NCI-H2029 treated with DMSO at 0.1 percent for 48 hours (cell line): ENCODE measurements around the gene CDADC1.
"Not testable (repeated sequence)": the region's sequence is repeated elsewhere in the genome, so short reads cannot be mapped to it uniquely, and the experiment has no call there.

Source experiments
- DNase-seq: peaks from one replicate; lab custom pipeline; 2025; lab: John Stamatoyannopoulos, UW

CDADC1 gene

GRCh38 chr13:49238621-49239020 is 9.1 kb upstream of the CDADC1 start:
- no peak for DNase-seq

DNA sequence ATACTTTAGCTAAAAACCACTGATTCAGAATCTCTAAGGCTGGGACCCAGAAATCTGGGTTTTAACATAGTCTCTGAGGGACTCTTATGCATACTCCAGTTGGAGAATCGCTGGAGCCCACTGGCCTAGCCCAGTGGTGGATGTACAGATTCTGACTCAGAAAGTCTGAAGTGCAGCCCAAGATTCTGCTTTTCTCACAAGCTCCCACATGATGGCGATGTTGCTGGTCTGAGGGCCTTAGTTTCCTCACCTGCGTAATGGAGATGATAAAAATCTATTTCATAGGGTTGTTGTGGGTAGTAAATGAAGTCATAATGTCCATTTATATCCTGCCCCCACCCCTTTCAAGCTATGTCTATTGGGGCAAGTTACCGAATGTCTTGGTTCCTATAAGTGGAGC is 7.7 kb upstream of the CDADC1 start:
- DNase-seq: no peak

- DNase-seq: no peak
Observed at GRCh38 chr13:49241296-49241695, 6.4 kb upstream of the CDADC1 start.

DNA sequence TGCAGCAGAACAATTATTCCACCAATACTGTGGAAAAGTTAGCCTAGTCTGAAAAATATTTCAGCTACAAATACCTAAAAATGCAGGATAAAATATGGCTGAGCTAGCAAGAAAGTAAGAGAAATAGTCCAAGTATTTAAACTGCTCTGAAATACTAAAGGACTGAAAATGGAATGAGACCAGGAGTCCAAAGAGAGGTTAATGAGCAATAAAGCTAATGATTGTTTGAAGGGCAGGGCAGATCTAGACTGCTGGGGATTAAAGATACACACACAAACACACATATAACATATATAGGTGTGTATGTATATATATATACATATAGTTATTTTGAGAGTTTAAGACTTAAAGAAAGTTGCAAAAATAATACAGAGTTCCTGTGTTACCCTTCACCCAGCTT is 2.6 kb upstream of the CDADC1 start:
- no peak for DNase-seq

- no peak for DNase-seq
Observed at GRCh38 chr13:49246850-49247642, 679 bp upstream of the CDADC1 start.

- DNase-seq: no peak
Observed at GRCh38 chr13:49248622-49249002, 887 bp downstream of the CDADC1 start.

DNA sequence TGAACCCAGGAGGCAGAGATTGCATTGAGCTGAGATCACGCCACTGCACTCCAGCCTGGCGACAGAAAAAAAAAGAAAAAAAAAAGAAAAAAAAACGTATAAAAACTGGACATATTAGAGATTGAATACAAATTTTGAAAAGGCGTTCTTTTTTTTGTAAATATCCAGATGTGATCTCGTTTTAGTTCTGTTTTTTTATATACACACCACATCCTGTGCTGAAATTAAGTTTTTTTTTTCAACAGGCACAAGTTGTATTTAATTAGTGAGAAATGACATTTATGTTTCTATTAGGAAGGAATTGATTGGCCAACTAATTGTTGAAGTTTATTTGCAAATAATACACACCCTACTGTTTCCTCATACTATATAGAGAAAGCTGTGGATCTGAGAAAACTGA is 3.6 kb downstream of the CDADC1 start:
- no peak for DNase-seq

DNA sequence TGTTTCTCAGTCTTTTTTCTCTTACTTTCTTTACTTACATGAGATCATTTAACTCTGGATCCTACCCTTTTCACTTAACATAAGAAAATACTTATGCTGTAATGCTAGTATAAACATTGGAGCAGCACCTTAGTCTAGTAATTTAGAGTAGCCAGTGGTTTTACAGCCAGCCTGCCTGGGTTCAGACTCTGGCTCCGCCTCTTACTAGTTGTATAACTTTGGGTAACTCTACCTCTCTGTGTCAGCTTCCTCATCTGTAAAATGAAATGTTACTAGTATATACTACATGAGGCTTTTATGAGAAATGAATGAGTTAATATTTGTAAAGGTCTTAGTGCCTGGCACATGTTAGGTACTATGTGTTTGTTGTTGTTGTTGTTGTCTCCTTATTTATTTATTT is 5.6 kb downstream of the CDADC1 start:
- no peak for DNase-seq

DNA sequence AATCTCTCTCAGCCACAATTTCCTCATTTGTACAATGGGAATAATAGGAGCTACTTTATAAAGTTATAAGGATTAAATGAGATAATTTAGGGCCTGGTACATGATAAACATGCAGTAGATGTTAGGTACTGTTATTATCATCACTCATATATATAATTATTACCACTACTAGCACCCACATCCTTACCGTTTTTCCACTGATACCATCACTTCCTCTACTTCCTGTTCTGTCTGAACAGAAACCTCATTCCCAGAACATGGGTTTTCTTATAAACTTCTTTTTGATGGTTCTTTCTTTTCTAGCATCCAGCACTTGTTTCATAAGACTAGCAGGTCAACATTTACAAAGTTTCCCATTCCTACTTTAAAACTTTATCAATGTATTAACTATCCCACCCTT is 6.3 kb downstream of the CDADC1 start:
- no peak for DNase-seq

- DNase-seq: no peak
Observed at GRCh38 chr13:49256841-49257240, 9.1 kb downstream of the CDADC1 start.

DNA sequence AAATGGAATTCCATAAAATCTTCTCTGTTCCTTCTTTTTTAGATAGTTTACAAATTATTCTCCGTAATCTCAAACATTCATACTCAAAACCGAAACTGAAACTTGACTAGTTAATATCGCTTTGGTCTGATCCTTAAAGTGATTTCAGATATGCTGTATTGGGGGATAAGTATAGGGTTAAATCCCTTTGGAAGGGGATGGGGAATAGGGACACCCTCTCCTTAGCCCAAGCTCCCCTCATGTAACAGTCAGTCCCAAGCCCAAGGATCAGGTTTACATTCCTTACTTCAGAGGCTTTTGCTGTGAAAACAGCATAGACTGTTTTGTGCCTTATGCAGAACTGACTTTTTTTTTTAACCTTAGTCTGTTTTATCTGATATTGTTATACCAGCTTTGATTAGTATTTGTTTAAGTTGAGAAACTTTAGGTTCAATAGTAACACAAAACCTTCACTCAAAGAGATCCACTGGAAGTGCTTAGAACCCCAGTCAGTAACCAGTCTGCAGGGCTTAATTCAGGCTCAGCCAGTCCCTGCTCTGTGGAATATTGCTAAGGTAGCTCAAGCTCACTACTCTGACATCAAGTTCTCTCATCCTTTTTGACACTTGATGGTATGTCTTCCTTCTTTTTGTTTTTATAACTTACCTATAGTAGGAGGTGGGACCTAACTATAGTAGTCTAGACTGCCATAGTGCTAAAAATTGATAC is 10.5 kb downstream of the CDADC1 start:
- no peak for DNase-seq

GRCh38 chr13:49259586-49259985 is 11.9 kb downstream of the CDADC1 start:
- no peak for DNase-seq

GRCh38 chr13:49262634-49263033 is 14.9 kb downstream of the CDADC1 start:
- no peak for DNase-seq

GRCh38 chr13:49265822-49266221 is 18.1 kb downstream of the CDADC1 start:
- DNase-seq: no peak

DNA sequence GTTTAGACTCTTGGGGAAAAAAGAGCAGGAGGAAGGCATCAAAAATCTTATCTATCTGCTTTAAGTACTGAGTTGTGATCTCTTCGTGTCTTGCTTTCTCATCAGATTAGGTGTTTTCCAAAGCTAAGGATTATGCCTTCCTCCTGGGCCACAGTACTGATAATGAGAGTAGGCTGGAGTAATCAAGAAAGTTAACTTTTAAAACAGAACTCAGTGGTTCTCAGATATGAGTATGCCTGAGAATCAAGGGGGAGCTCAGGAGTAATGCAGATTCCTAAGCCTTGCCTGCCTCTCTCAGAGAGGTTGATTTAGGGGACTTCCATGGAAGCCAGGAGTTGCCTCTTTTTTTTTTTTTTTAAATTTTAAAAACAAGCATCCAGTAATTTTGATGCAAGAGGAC is 23.5 kb downstream of the CDADC1 start:
- DNase-seq: no peak

GRCh38 chr13:49272296-49272695 is 24.6 kb downstream of the CDADC1 start:
- no peak for DNase-seq

DNA sequence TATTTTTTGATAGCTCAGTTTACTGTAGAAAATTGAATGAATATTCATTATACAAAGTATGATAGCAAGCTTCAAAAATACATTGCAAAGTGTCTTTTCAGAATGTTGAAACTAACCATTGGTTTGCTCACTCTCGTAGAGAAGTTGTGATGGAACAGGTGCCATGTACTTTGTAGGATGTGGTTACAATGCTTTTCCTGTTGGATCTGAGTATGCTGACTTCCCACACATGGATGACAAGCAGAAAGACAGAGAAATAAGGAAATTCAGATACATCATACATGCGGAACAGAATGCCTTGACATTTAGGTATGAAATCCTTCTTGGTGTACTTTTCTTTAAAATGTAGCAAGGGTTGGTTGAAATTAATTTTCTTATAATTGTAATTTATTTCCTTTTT is 30.5 kb downstream of the CDADC1 start:
- no peak for DNase-seq

GRCh38 chr13:49279112-49279511 is 31.4 kb downstream of the CDADC1 start:
- no peak for DNase-seq

DNA sequence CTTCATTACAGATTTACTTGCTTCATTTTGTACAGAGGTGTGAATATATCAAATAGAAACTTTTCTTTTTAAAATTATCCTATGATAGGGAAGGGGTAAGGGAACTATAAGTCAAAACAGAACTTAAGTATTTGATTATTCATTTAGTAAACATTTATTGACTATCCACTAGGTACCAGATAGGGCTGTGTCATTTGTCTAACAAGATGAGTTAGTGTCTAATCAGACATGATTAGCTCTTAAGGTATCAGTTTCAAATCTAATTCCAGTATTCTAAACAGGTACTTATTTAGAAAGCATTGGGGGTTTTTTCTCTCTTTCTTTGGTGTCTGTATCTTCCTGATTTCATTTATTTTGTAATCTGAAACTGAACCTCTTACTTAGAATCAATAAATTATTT is 32.2 kb downstream of the CDADC1 start:
- no peak for DNase-seq

- DNase-seq: no peak
Observed at GRCh38 chr13:49287995-49288394, 40.3 kb downstream of the CDADC1 start.

DNA sequence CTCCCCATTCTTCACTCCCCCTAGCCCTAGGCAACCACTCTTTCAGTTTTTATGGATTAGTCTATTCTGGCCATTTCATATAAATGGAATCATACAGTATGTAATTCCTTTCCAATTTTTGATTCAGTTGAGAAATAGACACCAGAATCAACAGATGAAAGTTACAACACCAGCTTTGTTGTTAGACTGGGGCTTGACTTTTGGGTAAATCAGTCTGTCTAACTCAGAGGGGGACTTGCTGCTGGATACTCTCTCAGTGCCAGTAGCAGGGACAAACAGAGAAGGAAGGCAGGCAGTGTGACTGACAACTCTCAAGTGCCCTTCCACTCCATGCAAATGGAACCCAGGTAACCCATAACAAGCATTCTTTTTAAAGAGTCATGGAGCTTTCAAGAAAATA is 40.7 kb downstream of the CDADC1 start:
- DNase-seq: no peak

GRCh38 chr13:49292742-49293486 is 45.2 kb downstream of the CDADC1 start:
- peak; percentile 34 for DNase-seq

GRCh38 chr13:49294723-49295122 is 47.0 kb downstream of the CDADC1 start:
- DNase-seq: not testable (repeated sequence)
